Ishikawa (cell line): ENCODE results near the gene LCE1D.

Experiments used
- CEBPB ChIP-seq: IDR thresholded peaks from 2 replicates; pipeline ENCODE4 v1.6.1; 2012
- CREB1 ChIP-seq: IDR thresholded peaks from 2 replicates; pipeline ENCODE4 v1.6.1; 2012; ENCODE audit warnings: low read depth
- EGR1 ChIP-seq: IDR thresholded peaks from 2 replicates; pipeline ENCODE4 v1.6.1; 2012
- EP300 ChIP-seq: IDR thresholded peaks from 2 replicates; pipeline ENCODE4 v1.6.1; 2012; ENCODE audit warnings: borderline replicate concordance
- FOXM1 ChIP-seq: IDR thresholded peaks from 2 replicates; pipeline ENCODE4 v1.6.1; 2012; ENCODE audit warnings: low read depth, borderline replicate concordance
- NFIC ChIP-seq: IDR thresholded peaks from 2 replicates; pipeline ENCODE4 v1.6.1; 2012
- RAD21 ChIP-seq: IDR thresholded peaks from 2 replicates; pipeline ENCODE4 v1.6.1; 2012; ENCODE audit warnings: low read depth
- REST ChIP-seq: IDR thresholded peaks from 2 replicates; pipeline ENCODE4 v1.6.1; 2012; ENCODE audit warnings: low read depth, mild to moderate bottlenecking
- TAF1 ChIP-seq: IDR thresholded peaks from 2 replicates; pipeline ENCODE4 v1.6.1; 2012; ENCODE audit warnings: low read depth, mild to moderate bottlenecking
- TCF12 ChIP-seq: IDR thresholded peaks from 2 replicates; pipeline ENCODE4 v1.6.1; 2012; ENCODE audit warnings: low read depth
- TEAD4 ChIP-seq: IDR thresholded peaks from 2 replicates; pipeline ENCODE4 v1.6.1; 2012
- YY1 ChIP-seq: IDR thresholded peaks from 2 replicates; pipeline ENCODE4 v1.6.1; 2012; ENCODE audit warnings: low read depth
- ZBTB7A ChIP-seq: IDR thresholded peaks from 2 replicates; pipeline ENCODE4 v1.6.1; 2012; ENCODE audit warnings: low read depth
- TF ChIP-seq, protein P1 (sequence below): IDR thresholded peaks from 2 replicates; pipeline ENCODE4 v1.6.1; 2012
- TF ChIP-seq, protein P2 (sequence below): IDR thresholded peaks from 2 replicates; pipeline ENCODE4 v1.6.1; 2012

The LCE1D gene

DNA sequence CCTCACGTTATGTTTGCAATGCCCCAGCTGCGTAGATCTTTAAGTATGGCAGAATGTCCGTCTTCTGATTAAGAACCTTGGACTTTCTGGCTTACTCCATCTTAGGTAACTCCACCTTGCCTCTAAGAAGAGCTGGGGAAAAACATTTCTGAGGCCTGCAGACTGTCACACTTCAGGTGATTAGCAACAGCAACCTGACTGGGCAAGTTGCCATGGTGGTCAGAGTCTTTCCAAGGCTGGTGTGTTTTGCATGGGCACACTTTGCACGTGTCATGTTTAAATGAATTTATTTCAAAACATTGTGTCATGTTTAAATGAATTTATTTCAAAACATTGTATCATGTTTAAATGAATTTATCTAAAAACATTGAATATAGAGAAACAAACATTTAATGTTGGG lies 37.9 kb upstream of the LCE1D start:
- no peak for TF ChIP-seq RAD21
- no peak for TF ChIP-seq TEAD4
- TF ChIP-seq FOXM1: no peak
- no peak for TF ChIP-seq ZBTB7A
- TF ChIP-seq, protein P1, sequence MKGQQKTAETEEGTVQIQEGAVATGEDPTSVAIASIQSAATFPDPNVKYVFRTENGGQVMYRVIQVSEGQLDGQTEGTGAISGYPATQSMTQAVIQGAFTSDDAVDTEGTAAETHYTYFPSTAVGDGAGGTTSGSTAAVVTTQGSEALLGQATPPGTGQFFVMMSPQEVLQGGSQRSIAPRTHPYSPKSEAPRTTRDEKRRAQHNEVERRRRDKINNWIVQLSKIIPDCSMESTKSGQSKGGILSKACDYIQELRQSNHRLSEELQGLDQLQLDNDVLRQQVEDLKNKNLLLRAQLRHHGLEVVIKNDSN: no peak
- TF ChIP-seq TAF1: no peak
- TF ChIP-seq CREB1: no peak
- no peak for TF ChIP-seq NFIC
- TF ChIP-seq CEBPB: no peak
- no peak for TF ChIP-seq YY1

- no peak for TF ChIP-seq EP300
- TF ChIP-seq TEAD4: no peak
- no peak for TF ChIP-seq TCF12
- TF ChIP-seq TAF1: no peak
- no peak for TF ChIP-seq YY1
- no peak for TF ChIP-seq EGR1
- TF ChIP-seq RAD21: no peak
- no peak for TF ChIP-seq REST
- TF ChIP-seq CEBPB: no peak
- no peak for TF ChIP-seq ZBTB7A
- TF ChIP-seq, protein P1: no peak
- TF ChIP-seq, protein P2, sequence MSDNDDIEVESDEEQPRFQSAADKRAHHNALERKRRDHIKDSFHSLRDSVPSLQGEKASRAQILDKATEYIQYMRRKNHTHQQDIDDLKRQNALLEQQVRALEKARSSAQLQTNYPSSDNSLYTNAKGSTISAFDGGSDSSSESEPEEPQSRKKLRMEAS: no peak
These were observed 36.9 kb upstream of the LCE1D start for GRCh38 chr1:152759453-152760173.

GRCh38 chr1:152760551-152761190 lies 35.9 kb upstream of the LCE1D start:
- TF ChIP-seq, protein P1: no peak
- no peak for TF ChIP-seq YY1
- TF ChIP-seq EP300: no peak
- TF ChIP-seq TAF1: no peak
- TF ChIP-seq RAD21: no peak

- TF ChIP-seq RAD21 (no peak), FOXM1 (no peak), CEBPB (no peak), TCF12 (no peak)
- TF ChIP-seq, protein P2: no peak
- TF ChIP-seq, protein P1: no peak
These were observed 34.8 kb upstream of the LCE1D start for GRCh38 chr1:152761609-152762213.

DNA sequence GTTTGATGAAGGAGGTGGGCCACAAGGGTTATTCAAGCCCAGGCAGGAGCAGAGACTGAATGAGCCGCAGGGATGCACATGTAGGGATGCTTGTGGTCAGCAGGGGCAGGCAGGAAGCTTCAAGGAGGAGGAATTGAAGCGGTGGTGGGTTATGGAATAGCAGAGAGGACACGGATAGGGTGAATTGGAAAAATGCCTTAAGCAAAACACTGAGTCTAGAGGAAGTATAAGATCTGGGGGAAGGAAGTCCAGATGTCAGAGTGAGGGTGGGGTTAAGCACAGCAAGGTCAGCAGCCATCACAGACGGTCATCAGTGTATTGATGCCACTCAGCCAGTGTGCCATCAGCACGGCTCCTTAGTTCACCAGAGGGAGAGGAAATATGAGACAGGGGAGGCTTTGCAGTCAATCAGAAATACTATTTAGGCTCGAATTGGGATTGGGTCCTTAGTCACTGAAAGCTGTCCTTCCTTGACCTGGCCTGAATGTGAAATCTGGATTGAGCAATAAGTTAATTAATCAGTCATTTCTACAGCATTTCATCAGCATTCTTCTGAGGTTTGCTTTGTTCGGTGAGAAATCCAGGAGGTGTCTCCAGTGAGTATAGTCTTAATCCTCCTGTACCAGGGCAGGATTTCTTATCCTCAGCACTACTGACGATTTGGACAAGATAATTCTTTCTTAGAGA lies 27.5 kb upstream of the LCE1D start:
- TF ChIP-seq, protein P1: no peak
- TF ChIP-seq CEBPB (no peak), FOXM1 (no peak), REST (no peak), EP300 (no peak)
